SK-N-SH (cell line): Measurements from ENCODE around the gene PRPH. TPM values are rescaled to one million over a fixed set of nuclear protein-coding genes. Genes with fewer than 3 reads are reported as not detected.
A peak's percentile ranks its signal among the peaks of the same experiment; 100 is the strongest.

Experiments used
- CTCF ChIA-PET: fragments of 300-600, 350-600 bp; formaldehyde crosslinking; extraction: SDS; loops from one replicate; lab custom pipeline; 2021; lab: Yijun Ruan, JAX
- POLR2A ChIA-PET: fragments of 350-600 bp; sonication (Branson Sonifier 250); formaldehyde crosslinking; extraction: SDS; loops from one replicate; lab custom pipeline; 2020; ENCODE audit warnings: antibody characterized with exemption, inconsistent platforms; lab: Yijun Ruan, JAX
- DNase-seq: peaks from one replicate; pipeline ENCODE4 v3.0.0; 2012
- H2AFZ ChIP-seq: fragments of 200-600 bp; sonication (generic); 2 replicates; pipeline ENCODE4 v1.8.1; 2016; ENCODE audit warnings: antibody characterized with exemption, mild to moderate bottlenecking, low read depth
- H3F3A ChIP-seq: fragments of 200-600 bp; sonication (generic); replicated peaks from 2 replicates; pipeline ENCODE3; 2016; ENCODE audit warnings: antibody characterized with exemption, mild to moderate bottlenecking; ENCODE audit not compliant: insufficient read depth
- H3K27ac ChIP-seq, 2 experiments: fragments of 200-500 bp in 1 of 2; fragments of 200-600 bp in 1 of 2; sonication (Bioruptor generic) in 1 of 2; sonication (generic), shearing (Covaris generic) in 1 of 2; 2 replicates each; pipeline versions ENCODE4 v1.5.1 to v1.6.1; 2014 to 2016; ENCODE audit warnings: low read depth in 2 of 2, inconsistent platforms in 1 of 2, low read length in 1 of 2, mild to moderate bottlenecking in 1 of 2, mixed read lengths in 1 of 2
- H3K27me3 ChIP-seq: fragments of 200-600 bp; sonication (generic), shearing (Covaris generic); 2 replicates; pipeline ENCODE4 v1.6.1; 2016; ENCODE audit warnings: mixed run types; ENCODE audit not compliant: insufficient read depth
- H3K36me3 ChIP-seq, 2 experiments: fragments of 200-500 bp in 1 of 2; fragments of 200-600 bp in 1 of 2; sonication (Bioruptor generic) in 1 of 2; sonication (generic) in 1 of 2; replicated peaks in 1 of 2; 2 replicates each; pipeline versions ENCODE3 to v1.5.1; 2014 to 2016; ENCODE audit warnings: low read length in 1 of 2, mild to moderate bottlenecking in 1 of 2; ENCODE audit not compliant: insufficient read depth in 2 of 2, control insufficient read depth in 1 of 2
- H3K4me1 ChIP-seq, 2 experiments: fragments of 200-500 bp in 1 of 2; fragments of 200-600 bp in 1 of 2; sonication (Bioruptor generic) in 1 of 2; sonication (generic), shearing (Covaris generic) in 1 of 2; 2 replicates each; pipeline versions ENCODE4 v1.5.1 to v1.6.1; 2014 to 2016; ENCODE audit warnings: low read depth in 1 of 2, low read length in 1 of 2, mixed run types in 1 of 2; ENCODE audit not compliant: insufficient read depth in 2 of 2, control insufficient read depth in 1 of 2
- H3K4me2 ChIP-seq: fragments of 200-600 bp; sonication (generic), shearing (Covaris generic); 2 replicates; pipeline ENCODE4 v1.6.1; 2017; ENCODE audit warnings: mixed run types
- H3K4me3 ChIP-seq, 2 experiments: fragments of 200-500 bp in 1 of 2; fragments of 200-600 bp in 1 of 2; sonication (Bioruptor generic) in 1 of 2; sonication (generic), shearing (Covaris generic) in 1 of 2; 2 replicates each; pipeline versions ENCODE4 v1.5.1 to v1.8.1; 2014 to 2016; ENCODE audit warnings: low read depth in 2 of 2, inconsistent platforms in 1 of 2, low read length in 1 of 2, mild to moderate bottlenecking in 1 of 2, mixed read lengths in 1 of 2, moderate library complexity in 1 of 2
- H3K79me2 ChIP-seq: fragments of 200-600 bp; sonication (generic); 2 replicates; pipeline ENCODE4 v1.8.1; 2017; ENCODE audit warnings: mild to moderate bottlenecking; ENCODE audit not compliant: insufficient read depth
- H3K9ac ChIP-seq: fragments of 200-600 bp; sonication (generic); 2 replicates; pipeline ENCODE4 v1.6.1; 2017; ENCODE audit warnings: mixed run types
- H3K9me2 ChIP-seq: fragments of 200-600 bp; sonication (generic); 2 replicates; pipeline ENCODE4 v1.6.1; 2017; ENCODE audit warnings: mixed run types
- H3K9me3 ChIP-seq: fragments of 200-600 bp; sonication (generic); 2 replicates; pipeline ENCODE4 v1.6.1; 2017; ENCODE audit warnings: mixed run types, mild to moderate bottlenecking, moderate library complexity
- H4K20me1 ChIP-seq: fragments of 200-600 bp; sonication (generic); 2 replicates; pipeline ENCODE4 v1.6.1; 2017; ENCODE audit warnings: mild to moderate bottlenecking, mixed run types; ENCODE audit not compliant: insufficient read depth
- CHD2 ChIP-seq: fragments of 150-350 bp; IDR thresholded peaks from 2 replicates; pipeline ENCODE4 v1.6.1; 2018; ENCODE audit warnings: low read length; ENCODE audit not compliant: partially characterized antibody
- EP300 ChIP-seq, 2 experiments: IDR thresholded peaks; 2 replicates each; pipeline versions ENCODE4 v1.4.0 to v1.6.1; 2012; ENCODE audit warnings: borderline replicate concordance in 1 of 2, low read depth in 1 of 2, low read length in 1 of 2
- EZH2phosphoT487 ChIP-seq: fragments of 200-600 bp; sonication (generic); IDR thresholded peaks from 2 replicates; pipeline ENCODE4 v1.6.1; 2017; ENCODE audit warnings: low read depth, mixed run types, mild to moderate bottlenecking, antibody characterized with exemption, moderate library complexity, borderline replicate concordance
- FOXM1 ChIP-seq: IDR thresholded peaks from 2 replicates; pipeline ENCODE4 v1.4.0; 2012; ENCODE audit warnings: low read depth, mild to moderate bottlenecking
- GABPA ChIP-seq: IDR thresholded peaks from 2 replicates; pipeline ENCODE4 v1.4.0; 2012; ENCODE audit warnings: low read depth, mild to moderate bottlenecking
- GATA2 ChIP-seq: sonication (generic); formaldehyde crosslinking; IDR thresholded peaks from 2 replicates; pipeline ENCODE4 v1.5.0; 2020; ENCODE audit warnings: mild to moderate bottlenecking, missing genetic modification reagents
- NFIC ChIP-seq: IDR thresholded peaks from 2 replicates; pipeline ENCODE4 v1.4.0; 2012; ENCODE audit warnings: borderline replicate concordance
- POLR2AphosphoS5 ChIP-seq: IDR thresholded peaks from 2 replicates; pipeline ENCODE4 v1.6.1; 2012; ENCODE audit warnings: low read depth, low read length
- TAF1 ChIP-seq: IDR thresholded peaks from 2 replicates; pipeline ENCODE4 v1.6.1; 2012; ENCODE audit warnings: low read depth, mild to moderate bottlenecking, low read length, moderate library complexity, borderline replicate concordance
- USF1 ChIP-seq: IDR thresholded peaks from 2 replicates; pipeline ENCODE4 v1.4.0; 2012; ENCODE audit warnings: low read depth, borderline replicate concordance
- WGBS: methylation state at CpG from one replicate; pipeline ENCODE4 v1.1.6; 2017; ENCODE audit warnings: low lambda C conversion rate; 5-methylcytosine and 5-hydroxymethylcytosine counted together
- polyA plus RNA-seq, 3 experiments: library from polyadenylated mRNA; depleted of rRNA; stranded (reverse); fragments of >200 nt; gene quantifications; 2 replicates each; pipeline ENCODE4 v1.2.3, GENCODE V29; 2012
- TF ChIP-seq, protein P1 (sequence below): fragments of 200-600 bp; sonication (generic); IDR thresholded peaks from 2 replicates; pipeline ENCODE4 v1.6.1; 2017; ENCODE audit warnings: antibody characterized with exemption, mild to moderate bottlenecking, moderate library complexity
- TF ChIP-seq, protein P2 (sequence below): IDR thresholded peaks from 2 replicates; pipeline ENCODE4; 2012
- TF ChIP-seq, protein P3 (sequence below): fragments of 150-350 bp; IDR thresholded peaks from 2 replicates; pipeline ENCODE4 v1.6.1; 2016; ENCODE audit warnings: mild to moderate bottlenecking, low read depth, low read length
- TF ChIP-seq, protein P4 (sequence below): fragments of 150-350 bp; IDR thresholded peaks from 2 replicates; pipeline ENCODE4 v1.6.1; 2017; ENCODE audit warnings: antibody characterized with exemption, low read length, low read depth, borderline replicate concordance
- TF ChIP-seq, protein P5 (sequence below): IDR thresholded peaks from 2 replicates; pipeline ENCODE4 v1.4.0; 2012; ENCODE audit warnings: low read depth, borderline replicate concordance

The PRPH gene
- polyA plus RNA-seq, 1 of the 3 experiments (the other 2 are of a cell fraction): 1.9 TPM

DNA sequence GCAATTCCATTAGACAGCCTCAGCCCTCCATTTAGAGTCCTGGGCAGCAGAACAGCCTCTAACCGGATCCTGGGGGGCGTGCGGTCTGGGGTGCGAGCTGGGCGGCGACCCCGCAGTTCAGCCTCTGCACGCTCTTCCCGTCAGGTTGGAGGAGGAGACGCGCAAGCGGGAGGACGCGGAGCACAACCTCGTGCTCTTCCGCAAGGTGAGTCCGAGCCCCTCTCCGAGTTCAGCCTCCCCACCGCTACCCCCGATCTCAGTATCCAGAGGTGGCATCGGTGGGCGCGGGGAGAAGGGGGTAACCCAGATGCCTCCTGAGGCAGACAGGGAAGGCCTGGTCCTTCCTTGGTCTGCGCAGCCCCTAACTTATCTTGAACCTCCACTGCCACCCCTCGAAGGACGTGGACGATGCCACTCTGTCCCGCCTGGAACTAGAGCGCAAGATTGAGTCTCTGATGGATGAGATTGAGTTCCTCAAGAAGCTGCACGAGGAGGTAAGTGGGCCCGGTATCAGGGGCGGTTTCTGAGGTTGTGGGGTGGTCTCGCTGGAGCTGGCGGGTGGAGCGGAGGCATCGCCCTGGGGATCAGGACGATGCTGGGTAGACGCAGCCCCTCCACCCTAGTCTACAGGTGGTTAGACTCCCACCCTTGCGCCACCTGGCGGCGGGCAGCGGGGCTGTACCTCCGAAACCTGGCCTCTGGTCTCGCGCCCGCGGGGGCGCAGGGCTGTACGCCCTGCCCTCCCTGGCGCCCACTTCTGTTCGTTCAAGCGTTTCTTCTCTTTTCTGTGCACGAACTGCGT, 1.3 kb downstream of the PRPH start:
- Histone ChIP-seq H3K36me3 (no peaks in the 10 kb centered on the region), H3K27ac (no peak overlapping the region), H2AFZ (no peak overlapping the region), H3K4me2 (no peak overlapping the region), H3K9me2 (no peaks in the 10 kb centered on the region), H3K9me3 (no peaks in the 10 kb centered on the region), H3K4me3 (no peak overlapping the region; a peak in 1 of 4 replicates), H3K9ac (no peak overlapping the region), H3K27me3 (no peaks in the 10 kb centered on the region), H3F3A (no peaks in the 10 kb centered on the region), H3K4me1 (peaks cover 7 to 29% of the 10 kb centered on the region in 2 experiments; a peak in 3 of 4 replicates), H3K79me2 (no peaks in the 10 kb centered on the region), H4K20me1 (no peaks in the 10 kb centered on the region)
- CTCF ChIA-PET: interaction anchor here (1.5 to 29.6 kb wide), 4 partner anchors 7 to 61 kb away, joined by 6 to 658 read pairs (median 134); partner anchors contain the start of genes C1QL4 and DNAJC22
- POLR2A ChIA-PET: interaction anchor here (3.6 kb wide), 1 partner anchor 26 kb away, joined by 34 read pairs; the partner anchor contains the start of gene TROAP
- peak; percentile 39 for DNase-seq
- 87% methylated on average over 48 of the region's 54 CpGs for WGBS
- TF ChIP-seq, protein P1, sequence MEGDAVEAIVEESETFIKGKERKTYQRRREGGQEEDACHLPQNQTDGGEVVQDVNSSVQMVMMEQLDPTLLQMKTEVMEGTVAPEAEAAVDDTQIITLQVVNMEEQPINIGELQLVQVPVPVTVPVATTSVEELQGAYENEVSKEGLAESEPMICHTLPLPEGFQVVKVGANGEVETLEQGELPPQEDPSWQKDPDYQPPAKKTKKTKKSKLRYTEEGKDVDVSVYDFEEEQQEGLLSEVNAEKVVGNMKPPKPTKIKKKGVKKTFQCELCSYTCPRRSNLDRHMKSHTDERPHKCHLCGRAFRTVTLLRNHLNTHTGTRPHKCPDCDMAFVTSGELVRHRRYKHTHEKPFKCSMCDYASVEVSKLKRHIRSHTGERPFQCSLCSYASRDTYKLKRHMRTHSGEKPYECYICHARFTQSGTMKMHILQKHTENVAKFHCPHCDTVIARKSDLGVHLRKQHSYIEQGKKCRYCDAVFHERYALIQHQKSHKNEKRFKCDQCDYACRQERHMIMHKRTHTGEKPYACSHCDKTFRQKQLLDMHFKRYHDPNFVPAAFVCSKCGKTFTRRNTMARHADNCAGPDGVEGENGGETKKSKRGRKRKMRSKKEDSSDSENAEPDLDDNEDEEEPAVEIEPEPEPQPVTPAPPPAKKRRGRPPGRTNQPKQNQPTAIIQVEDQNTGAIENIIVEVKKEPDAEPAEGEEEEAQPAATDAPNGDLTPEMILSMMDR: no peak
- no peak for TF ChIP-seq GATA2 (CRISPR knock-in tag)
- no peak for TF ChIP-seq FOXM1
- no peak for TF ChIP-seq CHD2
- TF ChIP-seq, protein P2, sequence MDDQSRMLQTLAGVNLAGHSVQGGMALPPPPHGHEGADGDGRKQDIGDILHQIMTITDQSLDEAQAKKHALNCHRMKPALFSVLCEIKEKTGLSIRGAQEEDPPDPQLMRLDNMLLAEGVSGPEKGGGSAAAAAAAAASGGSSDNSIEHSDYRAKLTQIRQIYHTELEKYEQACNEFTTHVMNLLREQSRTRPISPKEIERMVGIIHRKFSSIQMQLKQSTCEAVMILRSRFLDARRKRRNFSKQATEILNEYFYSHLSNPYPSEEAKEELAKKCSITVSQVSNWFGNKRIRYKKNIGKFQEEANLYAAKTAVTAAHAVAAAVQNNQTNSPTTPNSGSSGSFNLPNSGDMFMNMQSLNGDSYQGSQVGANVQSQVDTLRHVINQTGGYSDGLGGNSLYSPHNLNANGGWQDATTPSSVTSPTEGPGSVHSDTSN: no peak
- TF ChIP-seq, protein P3, sequence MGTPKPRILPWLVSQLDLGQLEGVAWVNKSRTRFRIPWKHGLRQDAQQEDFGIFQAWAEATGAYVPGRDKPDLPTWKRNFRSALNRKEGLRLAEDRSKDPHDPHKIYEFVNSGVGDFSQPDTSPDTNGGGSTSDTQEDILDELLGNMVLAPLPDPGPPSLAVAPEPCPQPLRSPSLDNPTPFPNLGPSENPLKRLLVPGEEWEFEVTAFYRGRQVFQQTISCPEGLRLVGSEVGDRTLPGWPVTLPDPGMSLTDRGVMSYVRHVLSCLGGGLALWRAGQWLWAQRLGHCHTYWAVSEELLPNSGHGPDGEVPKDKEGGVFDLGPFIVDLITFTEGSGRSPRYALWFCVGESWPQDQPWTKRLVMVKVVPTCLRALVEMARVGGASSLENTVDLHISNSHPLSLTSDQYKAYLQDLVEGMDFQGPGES: no peak
- TF ChIP-seq USF1: no peak
- TF ChIP-seq POLR2AphosphoS5: no peak
- TF ChIP-seq NFIC: no peak
- no peak for TF ChIP-seq GABPA
- no peak for TF ChIP-seq EP300 (IDR thresholded peaks at IDR 0.05; ENCODE audit: borderline replicate concordance in 1 of 2, low read depth in 1 of 2, low read length in 1 of 2)
- no peak for TF ChIP-seq TAF1
- no peak for TF ChIP-seq EZH2phosphoT487
- TF ChIP-seq, protein P4, sequence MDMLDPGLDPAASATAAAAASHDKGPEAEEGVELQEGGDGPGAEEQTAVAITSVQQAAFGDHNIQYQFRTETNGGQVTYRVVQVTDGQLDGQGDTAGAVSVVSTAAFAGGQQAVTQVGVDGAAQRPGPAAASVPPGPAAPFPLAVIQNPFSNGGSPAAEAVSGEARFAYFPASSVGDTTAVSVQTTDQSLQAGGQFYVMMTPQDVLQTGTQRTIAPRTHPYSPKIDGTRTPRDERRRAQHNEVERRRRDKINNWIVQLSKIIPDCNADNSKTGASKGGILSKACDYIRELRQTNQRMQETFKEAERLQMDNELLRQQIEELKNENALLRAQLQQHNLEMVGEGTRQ: no peak
- TF ChIP-seq, protein P5, sequence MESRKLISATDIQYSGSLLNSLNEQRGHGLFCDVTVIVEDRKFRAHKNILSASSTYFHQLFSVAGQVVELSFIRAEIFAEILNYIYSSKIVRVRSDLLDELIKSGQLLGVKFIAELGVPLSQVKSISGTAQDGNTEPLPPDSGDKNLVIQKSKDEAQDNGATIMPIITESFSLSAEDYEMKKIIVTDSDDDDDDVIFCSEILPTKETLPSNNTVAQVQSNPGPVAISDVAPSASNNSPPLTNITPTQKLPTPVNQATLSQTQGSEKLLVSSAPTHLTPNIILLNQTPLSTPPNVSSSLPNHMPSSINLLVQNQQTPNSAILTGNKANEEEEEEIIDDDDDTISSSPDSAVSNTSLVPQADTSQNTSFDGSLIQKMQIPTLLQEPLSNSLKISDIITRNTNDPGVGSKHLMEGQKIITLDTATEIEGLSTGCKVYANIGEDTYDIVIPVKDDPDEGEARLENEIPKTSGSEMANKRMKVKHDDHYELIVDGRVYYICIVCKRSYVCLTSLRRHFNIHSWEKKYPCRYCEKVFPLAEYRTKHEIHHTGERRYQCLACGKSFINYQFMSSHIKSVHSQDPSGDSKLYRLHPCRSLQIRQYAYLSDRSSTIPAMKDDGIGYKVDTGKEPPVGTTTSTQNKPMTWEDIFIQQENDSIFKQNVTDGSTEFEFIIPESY: no peak
